Breast epithelium (tissue), 3 donors: ENCODE measurements around the gene SERPINC1.

ENCODE experiments used
- POLR2A ChIP-seq: fragments of 450-650 bp; IDR thresholded peaks from one replicate; pipeline ENCODE4 v1.6.1; 2016; ENCODE audit warnings: antibody characterized with exemption, mild to moderate bottlenecking, moderate library complexity
- TF ChIP-seq, protein P1 (sequence below), 3 donors: fragments of 450-650 bp; IDR thresholded peaks; one replicate each; pipeline ENCODE4 v1.5.1; 2016 to 2017; ENCODE audit warnings: antibody characterized with exemption in 3 of 3, mild to moderate bottlenecking in 3 of 3, moderate library complexity in 3 of 3

DNA sequence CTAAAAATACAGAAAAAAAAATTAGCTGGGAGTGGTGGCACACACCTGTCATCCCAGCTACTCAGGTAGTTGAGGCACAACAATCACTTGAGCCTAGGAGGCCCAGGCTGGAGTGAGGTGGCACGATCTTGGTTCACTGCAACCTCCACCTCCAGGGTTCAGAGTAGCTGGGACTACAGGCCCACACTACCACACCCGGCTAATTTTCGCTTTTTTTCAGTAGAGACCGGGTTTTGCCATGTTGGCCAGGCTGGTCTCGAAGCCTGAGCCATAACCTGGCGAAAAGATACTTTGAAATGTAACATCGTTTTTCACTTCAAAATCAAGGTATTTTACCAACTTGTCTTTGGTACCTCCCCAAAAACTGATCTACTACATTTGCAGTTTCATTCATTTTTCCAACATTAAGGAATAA is 55.4 kb downstream of the SERPINC1 start:
- TF ChIP-seq, protein P1, sequence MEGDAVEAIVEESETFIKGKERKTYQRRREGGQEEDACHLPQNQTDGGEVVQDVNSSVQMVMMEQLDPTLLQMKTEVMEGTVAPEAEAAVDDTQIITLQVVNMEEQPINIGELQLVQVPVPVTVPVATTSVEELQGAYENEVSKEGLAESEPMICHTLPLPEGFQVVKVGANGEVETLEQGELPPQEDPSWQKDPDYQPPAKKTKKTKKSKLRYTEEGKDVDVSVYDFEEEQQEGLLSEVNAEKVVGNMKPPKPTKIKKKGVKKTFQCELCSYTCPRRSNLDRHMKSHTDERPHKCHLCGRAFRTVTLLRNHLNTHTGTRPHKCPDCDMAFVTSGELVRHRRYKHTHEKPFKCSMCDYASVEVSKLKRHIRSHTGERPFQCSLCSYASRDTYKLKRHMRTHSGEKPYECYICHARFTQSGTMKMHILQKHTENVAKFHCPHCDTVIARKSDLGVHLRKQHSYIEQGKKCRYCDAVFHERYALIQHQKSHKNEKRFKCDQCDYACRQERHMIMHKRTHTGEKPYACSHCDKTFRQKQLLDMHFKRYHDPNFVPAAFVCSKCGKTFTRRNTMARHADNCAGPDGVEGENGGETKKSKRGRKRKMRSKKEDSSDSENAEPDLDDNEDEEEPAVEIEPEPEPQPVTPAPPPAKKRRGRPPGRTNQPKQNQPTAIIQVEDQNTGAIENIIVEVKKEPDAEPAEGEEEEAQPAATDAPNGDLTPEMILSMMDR (IDR thresholded peaks at IDR 0.05): no peak
- no peak for TF ChIP-seq POLR2A
